Measurements from ENCODE around the gene TCOF1.

TCOF1 gene

GRCh38 chr5:150323092-150323491 lies 34.4 kb upstream of the TCOF1 start:
- no peak for DNase-seq (ENCODE audit: low read depth)

DNA sequence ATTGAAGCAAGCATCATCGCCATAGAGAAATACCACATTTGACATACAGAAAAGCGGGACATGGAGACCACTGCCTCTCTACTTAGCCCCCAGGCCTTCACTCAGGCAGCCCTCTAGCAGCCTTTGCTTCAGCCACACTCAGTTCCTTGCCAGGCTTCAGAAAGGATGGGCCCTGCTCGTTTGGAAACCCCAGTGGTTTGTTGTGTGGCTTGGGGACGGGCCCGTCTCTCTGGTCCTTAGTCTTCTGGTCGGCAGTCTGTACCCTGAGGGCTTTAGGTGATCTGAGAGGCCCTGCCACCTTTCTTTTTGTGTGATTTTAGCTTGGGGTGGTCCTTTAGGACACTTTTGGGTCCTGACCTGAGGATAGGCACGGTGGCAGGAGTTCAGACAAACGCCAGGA lies 33.7 kb upstream of the TCOF1 start:
- DNase-seq (ENCODE audit: low read depth): no peak
- in situ Hi-C loops (cut with HindIII; ENCODE audit: low sequenced_read_pairs): no loop called here
- no peak for TF ChIP-seq CTCF (IDR thresholded peaks at IDR 0.05; ENCODE audit: low read depth, low read length, missing control alignments)
- no peak overlapping the region for H3K4me3 ChIP-seq (ENCODE audit: low read depth, low read length)

More at GRCh38 chr5:150323092-150323491, 34.4 kb upstream of the TCOF1 start:
- H3K4me3 ChIP-seq (ENCODE audit: low read depth, low read length): no peak overlapping the region
- in situ Hi-C loops (cut with HindIII; ENCODE audit: low sequenced_read_pairs): no loop called here
- TF ChIP-seq CTCF (IDR thresholded peaks at IDR 0.05; ENCODE audit: low read depth, low read length, missing control alignments): no peak

DNA sequence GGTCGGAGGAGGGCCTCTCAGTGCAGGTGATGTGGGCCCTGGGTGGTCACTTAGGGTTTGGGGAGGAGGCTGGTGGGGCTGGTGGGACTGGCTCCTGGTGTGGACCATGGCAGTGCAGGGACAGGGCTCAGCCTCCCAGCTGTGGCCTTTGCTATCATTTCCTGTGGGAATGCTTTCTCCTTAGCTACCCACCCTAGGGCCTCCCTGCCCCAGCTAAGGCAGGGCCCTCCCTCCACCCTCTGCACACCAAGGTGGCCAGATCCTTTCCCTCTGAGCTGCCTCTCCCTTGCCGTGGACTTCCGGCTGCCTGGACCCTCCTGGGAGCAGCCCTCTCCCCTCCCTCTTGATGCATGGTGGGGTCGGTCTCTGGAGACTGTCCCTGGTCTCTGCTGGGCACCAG lies 32.1 kb upstream of the TCOF1 start:
- no peak overlapping the region for H3K4me3 ChIP-seq (ENCODE audit: low read depth, low read length)
- in situ Hi-C loops (cut with HindIII; ENCODE audit: low sequenced_read_pairs): no loop called here
- no peak for TF ChIP-seq CTCF (IDR thresholded peaks at IDR 0.05; ENCODE audit: low read depth, low read length, missing control alignments)
- DNase-seq (ENCODE audit: low read depth): no peak

GRCh38 chr5:150326707-150327106 lies 30.8 kb upstream of the TCOF1 start:
- DNase-seq (ENCODE audit: low read depth): no peak
- TF ChIP-seq CTCF (IDR thresholded peaks at IDR 0.05; ENCODE audit: low read depth, low read length, missing control alignments): no peak
- in situ Hi-C loops (cut with HindIII; ENCODE audit: low sequenced_read_pairs): no loop called here
- no peak overlapping the region for H3K4me3 ChIP-seq (ENCODE audit: low read depth, low read length)

DNA sequence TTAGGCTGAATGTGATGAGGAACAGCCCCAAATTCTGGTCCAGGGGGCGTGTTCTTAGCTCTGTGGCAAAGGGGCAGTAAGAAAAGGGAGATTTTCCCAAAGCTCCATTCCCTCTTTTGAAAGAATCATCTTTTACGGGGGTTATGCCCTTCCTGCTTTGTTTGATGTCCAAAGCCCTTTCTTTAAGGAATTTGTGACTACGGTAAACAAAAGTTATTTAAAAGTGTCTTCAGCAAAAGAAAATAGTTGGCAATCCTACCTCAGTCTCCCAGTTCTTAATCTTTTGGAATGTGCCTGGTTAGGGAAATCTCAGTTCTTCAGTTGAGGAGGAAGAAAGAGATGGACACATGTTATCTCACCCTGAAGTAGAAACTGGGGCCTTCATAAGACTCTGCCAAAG lies 30.4 kb upstream of the TCOF1 start:
- no peak overlapping the region for H3K4me3 ChIP-seq (ENCODE audit: low read depth, low read length)
- no peak for DNase-seq (ENCODE audit: low read depth)
- no peak for TF ChIP-seq CTCF (IDR thresholded peaks at IDR 0.05; ENCODE audit: low read depth, low read length, missing control alignments)
- in situ Hi-C loops (cut with HindIII; ENCODE audit: low sequenced_read_pairs): no loop called here

GRCh38 chr5:150328515-150328914 lies 29.0 kb upstream of the TCOF1 start:
- in situ Hi-C loops (cut with HindIII; ENCODE audit: low sequenced_read_pairs): no loop called here
- H3K4me3 ChIP-seq (ENCODE audit: low read depth, low read length): no peak overlapping the region
- TF ChIP-seq CTCF (IDR thresholded peaks at IDR 0.05; ENCODE audit: low read depth, low read length, missing control alignments): no peak
- DNase-seq (ENCODE audit: low read depth): no peak

- TF ChIP-seq CTCF (IDR thresholded peaks at IDR 0.05; ENCODE audit: low read depth, low read length, missing control alignments): no peak
- no peak overlapping the region for H3K4me3 ChIP-seq (ENCODE audit: low read depth, low read length)
- in situ Hi-C loops (cut with HindIII; ENCODE audit: low sequenced_read_pairs): no loop called here
- no peak for DNase-seq (ENCODE audit: low read depth)
Observed at GRCh38 chr5:150329038-150329437, 28.5 kb upstream of the TCOF1 start.
